Uterus (tissue), 4 donors: Measurements from ENCODE around the gene CD40. TPM values are rescaled to one million over a fixed set of nuclear protein-coding genes. Genes with fewer than 3 reads are reported as not detected.

ENCODE experiments used
- DNase-seq, 2 donors: peaks; one replicate each; pipeline ENCODE4 v3.0.0-alpha.2; 2019 to 2020
- H3K27ac ChIP-seq, 2 donors: fragments of 200-600 bp; sonication (generic); 1 replicate in 1 of 2; 2 replicates in 1 of 2; pipeline ENCODE4 v1.5.1; 2016 to 2018
- H3K27me3 ChIP-seq, 2 donors: fragments of 200-600 bp; sonication (generic); one replicate each; pipeline ENCODE4 v1.5.1; 2018 to 2019; ENCODE audit warnings: control low read depth in 1 of 2
- H3K36me3 ChIP-seq, 2 donors: fragments of 200-600 bp; sonication (generic); one replicate each; pipeline ENCODE4 v1.5.1; 2019; ENCODE audit warnings: control low read depth in 1 of 2
- H3K4me1 ChIP-seq, 2 donors: fragments of 200-600 bp; sonication (generic); one replicate each; pipeline ENCODE4 v1.5.1; 2018 to 2019; ENCODE audit warnings: control low read depth in 1 of 2
- H3K4me3 ChIP-seq, 2 donors: fragments of 200-600 bp; sonication (generic); 1 replicate in 1 of 2; 2 replicates in 1 of 2; pipeline ENCODE4 v1.5.1; 2018 to 2019; ENCODE audit warnings: mild to moderate bottlenecking in 1 of 2
- H3K9me3 ChIP-seq, 2 donors: fragments of 200-600 bp; sonication (generic); one replicate each; pipeline ENCODE4 v1.5.1; 2019; ENCODE audit warnings: control low read depth in 1 of 2
- CTCF ChIP-seq, 4 experiments: fragments of 200-600 bp in 2 of 4; fragments of 450-650 bp in 2 of 4; sonication (generic) in 2 of 4; IDR thresholded peaks; one replicate each; pipeline ENCODE4 v1.5.1; 2016 to 2019; ENCODE audit warnings: antibody characterized with exemption in 4 of 4, mild to moderate bottlenecking in 2 of 4, moderate library complexity in 1 of 4
- POLR2A ChIP-seq, 2 donors: fragments of 450-650 bp; IDR thresholded peaks; one replicate each; pipeline ENCODE4 v1.6.1; 2016; ENCODE audit warnings: antibody characterized with exemption in 2 of 2, mild to moderate bottlenecking in 1 of 2, moderate library complexity in 1 of 2
- intact Hi-C: fragments of 100-400 bp; cut with DNase I; formaldehyde crosslinking; loops from one replicate; pipeline ENCODE4 v1.15.1; 2023; ENCODE audit warnings: low total_unique reads
- total RNA-seq, 4 donors: library from RNA; depleted of rRNA in 3 of 4; stranded (reverse); fragments of >200 nt in 3 of 4; gene quantifications; one replicate each; pipeline versions ENCODE4 v1.1.0 to v1.2.4, GENCODE V29; 2014 to 2023
- donor health status: DM: yes; HTN: yes; CAD: no.

The CD40 gene
- total RNA-seq, 4 donors from 2014 or later = 2.6 to 36.5 (median 23.5) TPM

DNA sequence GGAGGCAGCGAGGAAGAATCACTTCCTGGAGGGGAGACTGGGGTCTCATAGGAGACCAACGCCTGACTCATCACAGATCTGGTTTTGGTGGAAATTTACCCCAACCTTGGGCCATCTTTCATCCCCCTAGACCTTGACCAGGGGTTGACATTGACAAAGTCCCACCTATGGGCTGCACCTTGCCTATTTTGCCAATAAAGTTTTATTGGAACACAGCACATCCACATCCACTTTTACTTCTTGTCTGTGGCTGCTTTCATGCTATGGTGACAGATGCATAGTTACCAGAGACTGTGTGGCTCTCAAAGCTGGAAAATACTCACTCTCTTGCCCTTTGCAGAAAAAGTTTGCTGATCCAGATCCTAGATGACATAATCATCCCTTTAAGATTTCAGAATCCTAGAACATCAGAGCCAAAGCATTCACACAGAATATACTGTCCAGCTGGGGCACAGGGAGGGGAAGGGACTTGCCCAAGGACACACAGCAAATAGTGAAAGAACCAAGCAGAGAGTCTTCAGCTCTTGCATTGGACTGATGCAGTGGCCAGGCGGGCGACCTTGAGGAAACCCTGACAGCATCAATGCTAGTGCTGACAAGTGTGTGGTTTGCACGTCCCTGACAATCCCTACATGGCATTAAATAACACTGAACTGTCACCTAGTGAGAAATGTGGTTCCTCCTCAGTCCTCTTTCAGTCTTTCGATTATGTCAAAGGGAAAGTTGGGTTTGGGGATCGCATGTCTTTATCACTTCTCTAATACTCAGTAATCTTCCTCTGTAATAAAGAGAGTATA is 41.2 kb downstream of the CD40 start:
- Histone ChIP-seq H3K4me3 (no peak overlapping the region), H3K9me3 (no peaks in the 10 kb centered on the region), H3K36me3 (no peaks in the 10 kb centered on the region), H3K4me1 (no peaks in the 10 kb centered on the region), H3K27me3 (peaks cover 0 to 3% of the 10 kb centered on the region in 2 donors), H3K27ac (no peak overlapping the region)
- TF ChIP-seq CTCF (IDR thresholded peaks at IDR 0.05) (no peak), POLR2A (IDR thresholded peaks at IDR 0.05) (no peak)
- no peak for DNase-seq
- intact Hi-C loops = no loop called here

- H3K4me1 ChIP-seq = no peaks in the 10 kb centered on the region
- intact Hi-C loops = no loop called here
- H3K4me3 ChIP-seq = no peak overlapping the region
- H3K36me3 ChIP-seq = no peaks in the 10 kb centered on the region
- TF ChIP-seq POLR2A (IDR thresholded peaks at IDR 0.05) = no peak
- no peak for TF ChIP-seq CTCF (IDR thresholded peaks at IDR 0.05)
- DNase-seq = no peak
- no peak overlapping the region for H3K27ac ChIP-seq
- H3K27me3 ChIP-seq = peaks cover 0 to 3% of the 10 kb centered on the region in 2 donors
- no peaks in the 10 kb centered on the region for H3K9me3 ChIP-seq
Measured at GRCh38 chr20:46160661-46161060, 42.5 kb downstream of the CD40 start.

DNA sequence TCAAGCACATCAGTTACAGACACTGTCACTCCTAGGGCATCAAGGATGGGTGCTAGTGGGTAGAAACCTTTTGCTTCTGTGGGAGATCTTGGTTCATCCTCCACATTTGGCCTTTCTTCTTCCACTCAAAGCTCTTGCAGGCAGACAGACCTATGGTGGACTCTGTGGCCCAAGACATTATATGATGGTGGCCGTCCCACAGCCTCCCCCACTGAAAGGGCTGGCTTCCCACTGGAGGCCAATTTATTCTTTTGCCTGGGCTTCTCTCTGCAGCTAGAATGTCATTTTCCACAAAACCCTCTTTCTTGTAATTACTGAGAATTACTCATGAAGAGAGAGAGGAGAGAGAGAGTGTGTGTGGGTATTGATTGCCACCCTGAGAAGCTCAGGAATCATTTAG is 43.8 kb downstream of the CD40 start:
- Histone ChIP-seq H3K4me1 (no peaks in the 10 kb centered on the region), H3K36me3 (no peaks in the 10 kb centered on the region), H3K9me3 (no peaks in the 10 kb centered on the region), H3K27ac (no peak overlapping the region), H3K4me3 (no peak overlapping the region), H3K27me3 (peaks cover 0 to 3% of the 10 kb centered on the region in 2 donors)
- intact Hi-C loops = no loop called here
- TF ChIP-seq CTCF (IDR thresholded peaks at IDR 0.05) (no peak), POLR2A (IDR thresholded peaks at IDR 0.05) (no peak)
- no peak for DNase-seq

DNA sequence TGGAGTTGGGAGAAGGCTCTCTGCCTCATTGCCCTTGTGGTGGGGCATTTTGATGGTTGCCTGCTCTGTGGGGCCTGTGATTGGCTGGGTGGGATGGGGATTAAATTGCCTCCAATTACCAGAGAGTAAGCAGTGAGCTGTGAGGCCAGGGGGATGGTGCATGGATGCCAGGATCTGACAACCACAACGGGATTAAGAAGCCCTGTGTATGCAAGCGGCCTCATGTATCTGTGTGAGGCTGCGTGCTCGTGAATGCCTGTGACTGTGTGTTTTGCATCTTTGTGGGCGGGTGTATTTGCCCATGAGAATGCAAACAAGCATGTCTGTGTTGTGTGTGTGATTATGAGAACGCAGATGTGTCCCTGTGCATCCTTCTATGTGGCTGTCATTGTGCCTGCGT is 46.1 kb downstream of the CD40 start:
- DNase-seq = no peak
- Histone ChIP-seq H3K9me3 (no peaks in the 10 kb centered on the region), H3K27ac (no peak overlapping the region), H3K4me1 (no peaks in the 10 kb centered on the region), H3K27me3 (no peaks in the 10 kb centered on the region), H3K4me3 (no peak overlapping the region), H3K36me3 (no peaks in the 10 kb centered on the region)
- intact Hi-C loops = no loop called here
- TF ChIP-seq POLR2A (IDR thresholded peaks at IDR 0.05) (no peak), CTCF (IDR thresholded peaks at IDR 0.05) (no peak)

DNA sequence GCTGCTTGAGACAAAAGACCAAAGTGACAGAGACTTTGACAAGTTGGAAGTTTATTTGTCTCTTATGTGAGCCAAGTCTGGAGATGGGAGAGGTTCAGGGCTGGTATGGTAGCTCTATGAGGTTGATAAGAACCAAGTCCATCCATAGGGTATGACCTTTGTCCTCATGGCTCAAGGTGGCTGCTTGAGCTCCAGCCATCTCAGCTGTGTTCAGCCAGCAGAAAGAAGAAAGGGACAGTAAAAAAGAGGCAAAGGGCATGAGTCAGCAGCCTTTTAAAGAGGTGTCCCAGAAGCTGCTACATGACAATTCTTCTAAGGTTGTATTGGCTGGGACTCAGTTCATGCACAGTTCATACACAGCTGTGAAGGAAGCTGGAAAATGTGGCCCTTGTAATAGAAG is 49.0 kb downstream of the CD40 start:
- Histone ChIP-seq H3K27me3 (no peaks in the 10 kb centered on the region), H3K9me3 (no peaks in the 10 kb centered on the region), H3K36me3 (no peaks in the 10 kb centered on the region), H3K27ac (no peak overlapping the region), H3K4me3 (no peak overlapping the region), H3K4me1 (no peaks in the 10 kb centered on the region)
- no peak for DNase-seq
- no peak for TF ChIP-seq CTCF (IDR thresholded peaks at IDR 0.05)
- TF ChIP-seq POLR2A (IDR thresholded peaks at IDR 0.05) = no peak
- intact Hi-C loops = no loop called here
